ENCODE results near the gene QKI.

GRCh38 chr6:163531122-163531521 lies 116.6 kb downstream of the QKI start:
- no peak for TF ChIP-seq CTCF (IDR thresholded peaks at IDR 0.05)
- no peak for TF ChIP-seq POLR2A (IDR thresholded peaks at IDR 0.05)

All from right lobe of liver (tissue), 4 donors.